ENCODE data around the gene SDK2. TPM values are rescaled to one million over a fixed set of nuclear protein-coding genes. Genes with fewer than 3 reads are reported as not detected.

SDK2 gene
- polyA plus RNA-seq, 2 of the 4 experiments (the other 2 are of a cell fraction), result 0.36 to 0.57 TPM

DNA sequence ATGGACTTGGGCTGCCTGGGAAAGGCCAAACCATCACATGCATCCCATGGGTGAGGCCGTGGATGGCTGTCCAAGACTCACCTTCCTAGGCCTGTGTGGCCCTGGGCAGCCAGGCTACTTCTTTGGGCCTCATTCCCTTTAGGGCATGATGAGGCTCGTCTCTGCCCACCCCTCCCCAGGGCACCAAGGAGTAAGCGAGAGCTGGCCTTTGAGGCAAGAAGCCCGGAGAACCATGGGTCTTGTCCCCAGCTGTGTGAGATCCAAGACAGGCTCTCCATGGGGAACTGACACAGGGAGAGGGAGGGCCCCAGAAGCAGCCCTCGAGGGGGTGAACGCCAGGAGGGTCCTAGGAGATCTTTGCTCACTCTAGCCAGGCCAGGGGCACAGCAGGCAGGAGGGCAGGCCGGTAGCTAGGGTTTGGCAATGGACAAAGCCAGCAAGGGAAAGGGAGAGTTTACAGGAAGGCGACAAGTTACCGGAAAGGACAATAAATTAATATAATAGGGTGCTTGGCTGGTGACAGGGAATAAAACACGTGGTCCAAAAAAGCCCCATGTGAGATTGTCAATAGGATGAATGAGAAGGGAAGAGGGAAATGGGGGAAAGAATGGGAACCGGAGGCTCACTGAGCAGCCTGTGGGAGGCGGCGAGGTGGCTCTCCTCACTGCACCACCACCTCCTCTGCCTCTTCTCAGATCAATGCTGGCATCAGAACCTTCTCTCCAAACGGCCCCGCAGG, 119.1 kb downstream of the SDK2 start:
- H3K4me2 ChIP-seq, result no peak overlapping the region
- FAIRE-seq (no peak), DNase-seq (ENCODE audit: low read depth in 1 of 2, low spot score in 1 of 2) (no peak), ATAC-seq (no peak)
- H3K4me3 ChIP-seq, result no peak overlapping the region
- H3K9me3 ChIP-seq, result no peaks in the 10 kb centered on the region
- TF ChIP-seq, protein P1, sequence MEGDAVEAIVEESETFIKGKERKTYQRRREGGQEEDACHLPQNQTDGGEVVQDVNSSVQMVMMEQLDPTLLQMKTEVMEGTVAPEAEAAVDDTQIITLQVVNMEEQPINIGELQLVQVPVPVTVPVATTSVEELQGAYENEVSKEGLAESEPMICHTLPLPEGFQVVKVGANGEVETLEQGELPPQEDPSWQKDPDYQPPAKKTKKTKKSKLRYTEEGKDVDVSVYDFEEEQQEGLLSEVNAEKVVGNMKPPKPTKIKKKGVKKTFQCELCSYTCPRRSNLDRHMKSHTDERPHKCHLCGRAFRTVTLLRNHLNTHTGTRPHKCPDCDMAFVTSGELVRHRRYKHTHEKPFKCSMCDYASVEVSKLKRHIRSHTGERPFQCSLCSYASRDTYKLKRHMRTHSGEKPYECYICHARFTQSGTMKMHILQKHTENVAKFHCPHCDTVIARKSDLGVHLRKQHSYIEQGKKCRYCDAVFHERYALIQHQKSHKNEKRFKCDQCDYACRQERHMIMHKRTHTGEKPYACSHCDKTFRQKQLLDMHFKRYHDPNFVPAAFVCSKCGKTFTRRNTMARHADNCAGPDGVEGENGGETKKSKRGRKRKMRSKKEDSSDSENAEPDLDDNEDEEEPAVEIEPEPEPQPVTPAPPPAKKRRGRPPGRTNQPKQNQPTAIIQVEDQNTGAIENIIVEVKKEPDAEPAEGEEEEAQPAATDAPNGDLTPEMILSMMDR (IDR thresholded peaks at IDR 0.05), result no peak
- no peak for TF ChIP-seq CBX8 (IDR thresholded peaks at IDR 0.05)
- CTCF ChIA-PET, result interaction anchor here (0.6 kb wide), 1 partner anchor 409 kb away, joined by 4 read pairs; no protein-coding TSS in a partner anchor
- no peaks in the 10 kb centered on the region for H3K4me1 ChIP-seq
- POLR2A ChIA-PET, result no interaction called here
- no peak overlapping the region for H3K27ac ChIP-seq
- WGBS (ENCODE audit: missing lambda C conversion rate), result 40% methylated on average over 15 of the region's 15 CpGs

DNA sequence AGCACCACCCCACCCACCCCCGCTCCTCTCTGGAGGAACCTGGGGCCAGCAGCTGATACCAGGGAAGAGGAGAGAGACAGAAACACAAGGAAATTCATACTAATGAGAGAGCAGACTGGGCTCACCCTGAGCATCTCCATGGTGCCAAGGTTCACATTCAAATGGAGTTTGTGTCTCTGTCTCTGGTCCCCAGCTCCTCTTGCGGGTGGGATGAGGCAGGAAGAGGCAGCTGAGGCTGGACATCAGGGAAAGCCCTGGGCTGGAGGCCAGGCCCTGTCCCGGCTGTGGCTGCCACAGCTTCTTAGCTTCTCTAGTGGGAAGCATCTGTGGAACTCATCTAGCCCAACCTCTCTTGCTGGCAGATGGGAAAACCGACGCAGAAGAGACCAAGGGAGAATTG, 121.5 kb downstream of the SDK2 start:
- TF ChIP-seq RARB (CRISPR knock-in tag; IDR thresholded peaks at IDR 0.05), result no peak
- no peak for TF ChIP-seq KDM5A (IDR thresholded peaks at IDR 0.05)
- no peak for TF ChIP-seq HEYL (CRISPR knock-in tag; IDR thresholded peaks at IDR 0.05)
- TF ChIP-seq TFCP2L1 (CRISPR knock-in tag; IDR thresholded peaks at IDR 0.05), result no peak
- Histone ChIP-seq H3K9me3 (no peaks in the 10 kb centered on the region), H3K4me1 (no peaks in the 10 kb centered on the region), H3K4me2 (no peak overlapping the region), H3K27ac (no peak overlapping the region), H3K4me3 (no peak overlapping the region)
- no peak for ATAC-seq
- WGBS (ENCODE audit: missing lambda C conversion rate), result 72% methylated on average over 5 of the region's 5 CpGs
- POLR2A ChIA-PET, result no interaction called here
- DNase-seq (ENCODE audit: low read depth in 1 of 2, low spot score in 1 of 2), result no peak
- no peak for FAIRE-seq
- CTCF ChIA-PET, result interaction anchor here (0.9 to 1.5 kb wide), 4 partner anchors 9 to 1109 kb away, joined by 3 to 10 read pairs (median 4); no protein-coding TSS in a partner anchor

DNA sequence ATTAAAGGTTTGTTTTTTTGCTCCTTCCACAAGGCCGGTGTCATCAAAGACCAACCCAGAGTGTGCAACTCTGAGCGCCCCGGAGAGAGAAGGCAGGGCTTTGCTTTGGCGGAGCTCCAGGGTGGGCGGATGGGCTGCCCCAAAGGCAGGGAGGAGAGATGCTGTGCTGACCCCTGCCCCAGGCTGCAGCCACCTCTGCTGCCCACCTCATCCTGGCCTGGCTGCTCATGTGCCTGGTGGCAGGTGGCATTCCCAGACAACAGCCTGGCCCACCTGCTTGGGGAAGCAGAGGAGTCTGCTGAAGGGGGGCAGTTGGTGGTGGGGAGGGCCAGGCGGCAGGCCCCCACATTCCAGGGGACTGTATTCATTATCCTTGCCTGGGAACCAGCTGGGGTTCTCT, 122.1 kb downstream of the SDK2 start:
- DNase-seq (ENCODE audit: low read depth in 1 of 2, low spot score in 1 of 2), result no peak
- no peak overlapping the region for H3K4me2 ChIP-seq
- POLR2A ChIA-PET, result no interaction called here
- TF ChIP-seq FOSB (CRISPR knock-in tag; IDR thresholded peaks at IDR 0.05), result no peak
- TF ChIP-seq RCOR1 (IDR thresholded peaks at IDR 0.05; ENCODE audit: low read depth, low read length), result no peak
- no peak for TF ChIP-seq EHMT2 (IDR thresholded peaks at IDR 0.05; ENCODE audit: low read depth)
- no peak for TF ChIP-seq HOXB13 (CRISPR knock-in tag; IDR thresholded peaks at IDR 0.05; ENCODE audit: low read depth)
- TF ChIP-seq FOSL2 (IDR thresholded peaks at IDR 0.05), result no peak
- no peak for TF ChIP-seq FOSL2 (CRISPR knock-in tag; IDR thresholded peaks at IDR 0.05)
- no peak overlapping the region for H3K27ac ChIP-seq
- no peaks in the 10 kb centered on the region for H3K4me1 ChIP-seq
- no peak for ATAC-seq
- 65% methylated on average over 6 of the region's 6 CpGs for WGBS (ENCODE audit: missing lambda C conversion rate)
- H3K4me3 ChIP-seq, result no peak overlapping the region
- H3K9me3 ChIP-seq, result no peaks in the 10 kb centered on the region
- no peak for FAIRE-seq
- CTCF ChIA-PET, result interaction anchor here (0.9 to 1.5 kb wide), 3 partner anchors 8 to 1110 kb away, joined by 3 to 10 read pairs (median 3); no protein-coding TSS in a partner anchor

DNA sequence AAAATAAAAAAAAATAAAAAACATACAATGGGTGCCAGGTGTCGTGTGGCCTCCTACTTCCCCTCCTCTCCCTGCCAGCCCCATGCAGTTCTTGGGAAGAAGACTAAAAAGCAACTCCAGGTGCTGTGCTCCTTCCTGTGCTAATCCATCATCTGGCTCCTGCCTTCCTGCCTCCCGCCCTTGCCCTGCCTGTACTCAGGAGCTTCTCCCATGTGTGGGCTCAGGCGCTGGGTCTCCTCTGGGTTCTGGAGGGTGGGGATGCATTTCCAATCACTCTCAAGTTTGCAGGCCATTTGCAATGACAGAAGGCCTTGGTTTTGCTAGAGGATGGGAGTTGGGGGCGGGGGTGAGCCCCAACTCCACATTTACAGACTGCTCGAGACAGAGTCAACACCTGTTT, 122.9 kb downstream of the SDK2 start:
- H3K27ac ChIP-seq, result no peak overlapping the region
- WGBS (ENCODE audit: missing lambda C conversion rate), result 65% methylated on average over 5 of the region's 5 CpGs
- no peak overlapping the region for H3K4me2 ChIP-seq
- CTCF ChIA-PET, result no interaction called here
- no peak for FAIRE-seq
- H3K4me3 ChIP-seq, result no peak overlapping the region
- no peaks in the 10 kb centered on the region for H3K9me3 ChIP-seq
- POLR2A ChIA-PET, result no interaction called here
- H3K4me1 ChIP-seq, result no peaks in the 10 kb centered on the region
- no peak for ATAC-seq
- DNase-seq (ENCODE audit: low read depth in 1 of 2, low spot score in 1 of 2), result no peak
- TF ChIP-seq CBX8 (IDR thresholded peaks at IDR 0.05) (no peak), EP300 (IDR thresholded peaks at IDR 0.05) (no peak), ZC3H11A (IDR thresholded peaks at IDR 0.05) (no peak), RFX5 (IDR thresholded peaks at IDR 0.05) (no peak), BHLHE40 (IDR thresholded peaks at IDR 0.05; ENCODE audit: low read depth, low read length) (no peak), POLR2A (IDR thresholded peaks at IDR 0.05; ENCODE audit: low read length) (no peak), TFCP2L1 (CRISPR knock-in tag; IDR thresholded peaks at IDR 0.05) (no peak), TP53 (CRISPR knock-in tag; IDR thresholded peaks at IDR 0.05) (no peak), HEYL (CRISPR knock-in tag; IDR thresholded peaks at IDR 0.05) (no peak), HOXA7 (CRISPR knock-in tag; IDR thresholded peaks at IDR 0.05) (no peak), JUNB (IDR thresholded peaks at IDR 0.05) (no peak), SREBF2 (IDR thresholded peaks at IDR 0.05) (no peak), HOXB5 (CRISPR knock-in tag; IDR thresholded peaks at IDR 0.05) (no peak), RARB (CRISPR knock-in tag; IDR thresholded peaks at IDR 0.05) (no peak)
- TF ChIP-seq, protein P2, sequence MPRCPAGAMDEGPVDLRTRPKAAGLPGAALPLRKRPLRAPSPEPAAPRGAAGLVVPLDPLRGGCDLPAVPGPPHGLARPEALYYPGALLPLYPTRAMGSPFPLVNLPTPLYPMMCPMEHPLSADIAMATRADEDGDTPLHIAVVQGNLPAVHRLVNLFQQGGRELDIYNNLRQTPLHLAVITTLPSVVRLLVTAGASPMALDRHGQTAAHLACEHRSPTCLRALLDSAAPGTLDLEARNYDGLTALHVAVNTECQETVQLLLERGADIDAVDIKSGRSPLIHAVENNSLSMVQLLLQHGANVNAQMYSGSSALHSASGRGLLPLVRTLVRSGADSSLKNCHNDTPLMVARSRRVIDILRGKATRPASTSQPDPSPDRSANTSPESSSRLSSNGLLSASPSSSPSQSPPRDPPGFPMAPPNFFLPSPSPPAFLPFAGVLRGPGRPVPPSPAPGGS (IDR thresholded peaks at IDR 0.05), result no peak
- TF ChIP-seq, protein P3, sequence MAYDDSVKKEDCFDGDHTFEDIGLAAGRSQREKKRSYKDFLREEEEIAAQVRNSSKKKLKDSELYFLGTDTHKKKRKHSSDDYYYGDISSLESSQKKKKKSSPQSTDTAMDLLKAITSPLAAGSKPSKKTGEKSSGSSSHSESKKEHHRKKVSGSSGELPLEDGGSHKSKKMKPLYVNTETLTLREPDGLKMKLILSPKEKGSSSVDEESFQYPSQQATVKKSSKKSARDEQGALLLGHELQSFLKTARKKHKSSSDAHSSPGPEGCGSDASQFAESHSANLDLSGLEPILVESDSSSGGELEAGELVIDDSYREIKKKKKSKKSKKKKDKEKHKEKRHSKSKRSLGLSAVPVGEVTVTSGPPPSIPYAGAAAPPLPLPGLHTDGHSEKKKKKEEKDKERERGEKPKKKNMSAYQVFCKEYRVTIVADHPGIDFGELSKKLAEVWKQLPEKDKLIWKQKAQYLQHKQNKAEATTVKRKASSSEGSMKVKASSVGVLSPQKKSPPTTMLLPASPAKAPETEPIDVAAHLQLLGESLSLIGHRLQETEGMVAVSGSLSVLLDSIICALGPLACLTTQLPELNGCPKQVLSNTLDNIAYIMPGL (CRISPR knock-in tag; IDR thresholded peaks at IDR 0.05; ENCODE audit: borderline replicate concordance), result no peak
- TF ChIP-seq, protein P4, sequence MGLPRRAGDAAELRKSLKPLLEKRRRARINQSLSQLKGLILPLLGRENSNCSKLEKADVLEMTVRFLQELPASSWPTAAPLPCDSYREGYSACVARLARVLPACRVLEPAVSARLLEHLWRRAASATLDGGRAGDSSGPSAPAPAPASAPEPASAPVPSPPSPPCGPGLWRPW (IDR thresholded peaks at IDR 0.05), result no peak
- TF ChIP-seq, protein P1 (IDR thresholded peaks at IDR 0.05), result no peak

Measured in A549 (cell line).